Stimulated activated CD8-positive, alpha-beta memory T cell treated with anti-CD3 and anti-CD28 coated beads, Interleukin-4, amount 100 ng/mL, for 24 hours (primary cell): ENCODE measurements around the gene MPST.
"Not testable (repeated sequence)": the region's sequence is repeated elsewhere in the genome, so short reads cannot be mapped to it uniquely, and the experiment has no call there.

Experiments
- DNase-seq: peaks from one replicate; pipeline ENCODE4 v3.0.0-alpha.2; 2020; ENCODE audit warnings: low read depth

The MPST gene

GRCh38 chr22:37062376-37062675 lies 42.8 kb downstream of the MPST start:
- no peak for DNase-seq

GRCh38 chr22:37062702-37063381 lies 43.3 kb downstream of the MPST start:
- DNase-seq = no peak

- DNase-seq = no peak
These were observed 44.2 kb downstream of the MPST start for GRCh38 chr22:37063431-37064420.

GRCh38 chr22:37064553-37064952 lies 45.0 kb downstream of the MPST start:
- DNase-seq = no peak

GRCh38 chr22:37065180-37065579 lies 45.6 kb downstream of the MPST start:
- no peak for DNase-seq

- no peak for DNase-seq
These were observed 46.4 kb downstream of the MPST start for GRCh38 chr22:37065961-37066360.

GRCh38 chr22:37067428-37067827 lies 47.9 kb downstream of the MPST start:
- DNase-seq = no peak

GRCh38 chr22:37068859-37069258 lies 49.3 kb downstream of the MPST start:
- DNase-seq = no peak

GRCh38 chr22:37069319-37069718 lies 49.8 kb downstream of the MPST start:
- DNase-seq = no peak

GRCh38 chr22:37069719-37070118 lies 50.2 kb downstream of the MPST start:
- no peak for DNase-seq

GRCh38 chr22:37070334-37070733 lies 50.8 kb downstream of the MPST start:
- DNase-seq = no peak

GRCh38 chr22:37070744-37071143 lies 51.2 kb downstream of the MPST start:
- no peak for DNase-seq

- DNase-seq = not testable (repeated sequence)
These were observed 52.5 kb downstream of the MPST start for GRCh38 chr22:37071850-37072592.

GRCh38 chr22:37072673-37073072 lies 53.1 kb downstream of the MPST start:
- DNase-seq = no peak

GRCh38 chr22:37074537-37074936 lies 55.0 kb downstream of the MPST start:
- no peak for DNase-seq

GRCh38 chr22:37075046-37075445 lies 55.5 kb downstream of the MPST start:
- no peak for DNase-seq

- DNase-seq = no peak
These were observed 56.4 kb downstream of the MPST start for GRCh38 chr22:37075822-37076433.

GRCh38 chr22:37077802-37078448 lies 58.4 kb downstream of the MPST start:
- DNase-seq = peak; percentile 76

- no peak for DNase-seq
These were observed 59.6 kb downstream of the MPST start for GRCh38 chr22:37079158-37079557.
